Measurements from ENCODE around the gene NOL8.

The NOL8 gene

DNA sequence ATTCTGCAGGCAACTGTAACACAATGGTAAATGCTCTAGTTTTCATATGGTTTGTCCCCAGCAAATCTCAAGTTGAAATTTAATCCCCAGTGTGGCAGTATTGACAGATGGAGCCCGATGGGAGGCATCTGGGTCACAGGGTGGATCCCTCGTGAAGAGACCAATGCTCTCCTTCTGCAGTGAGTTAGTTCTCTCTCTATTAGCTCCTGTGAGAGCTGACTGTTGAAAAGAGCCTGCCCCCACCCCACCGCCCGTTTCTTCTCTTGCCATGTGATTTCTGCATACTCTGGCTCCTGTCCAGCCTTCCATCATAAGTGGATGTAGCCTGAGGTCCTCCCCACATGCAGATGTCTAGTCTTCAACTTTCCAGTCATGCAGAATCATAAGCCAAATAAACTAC, 58.7 kb downstream of the NOL8 start:
- no peak for TF ChIP-seq CTCF (IDR thresholded peaks at IDR 0.05; ENCODE audit: low read depth, low read length)
- DNase-seq = no peak
- Histone ChIP-seq H3K4me3 (ENCODE audit: low read depth, low read length) (no peak overlapping the region), H3K4me1 (no peaks in the 10 kb centered on the region), H3K36me3 (peaks cover 100% of the 10 kb centered on the region), H3K9me3 (no peaks in the 10 kb centered on the region), H3K27me3 (no peaks in the 10 kb centered on the region)

DNA sequence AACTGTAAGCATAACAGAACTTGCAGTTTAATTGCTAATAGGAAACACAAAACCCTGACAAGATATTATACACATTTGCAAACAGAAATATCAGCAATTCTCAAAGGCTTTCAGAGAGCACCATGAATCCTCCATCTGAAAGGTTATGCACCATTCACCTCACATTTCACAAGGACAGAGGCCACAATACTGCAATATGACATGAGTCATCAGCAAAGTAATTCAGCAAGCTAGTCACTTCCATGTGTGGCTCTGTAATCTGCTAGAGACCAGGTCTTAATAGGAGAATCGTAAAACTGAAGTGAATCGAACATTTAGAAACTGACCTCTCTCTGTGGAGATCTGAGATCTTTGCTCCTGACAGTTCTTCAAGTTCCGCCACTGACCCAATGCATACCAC, 60.0 kb downstream of the NOL8 start:
- Histone ChIP-seq H3K4me3 (ENCODE audit: low read depth, low read length) (no peak overlapping the region), H3K9me3 (no peaks in the 10 kb centered on the region), H3K4me1 (no peaks in the 10 kb centered on the region), H3K27me3 (no peaks in the 10 kb centered on the region), H3K36me3 (peaks cover 100% of the 10 kb centered on the region)
- DNase-seq = no peak
- no peak for TF ChIP-seq CTCF (IDR thresholded peaks at IDR 0.05; ENCODE audit: low read depth, low read length)

DNA sequence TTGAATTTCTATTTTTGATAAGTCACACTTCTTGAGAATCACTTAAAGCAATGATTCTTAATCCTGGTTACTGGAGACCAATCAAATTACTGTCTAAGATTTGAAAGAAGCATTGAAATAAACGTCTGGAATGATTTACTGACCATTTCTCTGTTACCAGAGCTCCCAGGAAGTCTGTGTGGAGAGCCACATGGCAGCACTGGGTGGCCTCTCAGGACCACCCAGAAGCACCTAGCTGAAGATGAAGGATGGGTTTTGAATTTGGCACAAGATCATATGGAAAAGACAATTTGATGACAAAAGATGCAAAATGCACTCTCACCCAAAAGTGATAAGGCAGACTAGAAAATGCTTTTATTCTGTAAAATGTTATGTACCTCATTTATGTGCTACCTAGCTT, 62.0 kb downstream of the NOL8 start:
- Histone ChIP-seq H3K4me1 (no peaks in the 10 kb centered on the region), H3K36me3 (peaks cover 100% of the 10 kb centered on the region), H3K4me3 (ENCODE audit: low read depth, low read length) (no peak overlapping the region), H3K27me3 (no peaks in the 10 kb centered on the region), H3K9me3 (no peaks in the 10 kb centered on the region)
- no peak for DNase-seq
- no peak for TF ChIP-seq CTCF (IDR thresholded peaks at IDR 0.05; ENCODE audit: low read depth, low read length)

- peaks cover 95% of the 10 kb centered on the region for H3K36me3 ChIP-seq
- H3K27me3 ChIP-seq = no peaks in the 10 kb centered on the region
- no peaks in the 10 kb centered on the region for H3K9me3 ChIP-seq
- DNase-seq = no peak
- no peaks in the 10 kb centered on the region for H3K4me1 ChIP-seq
- no peak overlapping the region for H3K4me3 ChIP-seq (ENCODE audit: low read depth, low read length)
- TF ChIP-seq CTCF (IDR thresholded peaks at IDR 0.05; ENCODE audit: low read depth, low read length) = no peak
Observed at GRCh38 chr9:92257327-92257726, 67.8 kb downstream of the NOL8 start.

DNA sequence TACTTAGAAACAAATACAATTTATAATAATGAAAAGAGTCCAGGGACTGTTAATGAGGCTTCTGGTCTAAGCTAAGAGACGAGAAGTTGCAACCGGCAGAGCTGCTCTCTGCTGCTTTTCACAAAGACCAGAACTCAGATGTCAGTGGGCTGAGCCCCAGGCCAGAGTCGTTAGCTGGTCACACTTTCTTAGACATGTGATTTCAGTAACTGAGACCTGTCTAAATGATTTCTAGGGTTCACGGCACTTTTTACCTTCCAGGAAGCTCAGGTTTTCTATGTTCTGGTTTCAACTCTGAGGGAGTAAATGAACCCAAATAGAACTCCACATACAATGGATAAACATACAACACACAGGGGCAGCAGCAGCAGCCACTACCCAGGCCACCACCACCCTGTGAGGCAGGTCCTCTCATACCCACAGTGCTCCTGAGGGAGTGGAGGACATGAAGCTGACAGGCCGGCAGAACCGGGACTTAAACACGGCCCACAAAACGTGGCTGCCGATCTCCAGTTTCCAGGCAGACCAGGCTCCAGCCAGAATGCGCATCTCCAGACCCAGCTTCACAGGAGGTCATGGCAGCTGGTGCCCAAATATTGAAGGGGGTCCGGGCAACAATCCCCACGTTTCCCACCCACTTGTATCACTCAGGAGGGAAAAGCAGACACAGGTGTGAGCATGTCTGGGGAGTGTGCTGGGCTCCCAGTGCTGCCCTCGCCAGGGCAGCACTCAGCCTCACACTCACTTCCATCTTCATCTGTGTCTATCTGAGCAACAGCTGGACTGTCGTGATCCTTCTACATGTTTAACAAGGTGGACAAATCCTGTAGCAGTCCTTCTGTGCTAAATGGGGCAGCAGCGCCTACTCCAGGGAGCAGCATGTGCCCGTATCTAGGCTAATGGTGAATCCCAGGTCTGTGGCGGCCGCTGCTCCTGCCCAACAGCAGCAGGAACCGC, 70.5 kb downstream of the NOL8 start:
- H3K27me3 ChIP-seq = no peaks in the 10 kb centered on the region
- H3K36me3 ChIP-seq = peaks cover 95% of the 10 kb centered on the region
- no peak for TF ChIP-seq CTCF (IDR thresholded peaks at IDR 0.05; ENCODE audit: low read depth, low read length)
- no peaks in the 10 kb centered on the region for H3K4me1 ChIP-seq
- no peaks in the 10 kb centered on the region for H3K9me3 ChIP-seq
- DNase-seq = no peak
- H3K4me3 ChIP-seq (ENCODE audit: low read depth, low read length) = no peak overlapping the region

- no peak for TF ChIP-seq CTCF (IDR thresholded peaks at IDR 0.05; ENCODE audit: low read depth, low read length)
- H3K27me3 ChIP-seq = no peaks in the 10 kb centered on the region
- peaks cover 95% of the 10 kb centered on the region for H3K36me3 ChIP-seq
- DNase-seq = no peak
- H3K4me1 ChIP-seq = no peaks in the 10 kb centered on the region
- no peak overlapping the region for H3K4me3 ChIP-seq (ENCODE audit: low read depth, low read length)
- H3K9me3 ChIP-seq = no peaks in the 10 kb centered on the region
Observed at GRCh38 chr9:92253656-92254055, 71.5 kb downstream of the NOL8 start.
